HG03565 (cell line): ENCODE results near the gene TFEB.
"Not testable (repeated sequence)": the region's sequence is repeated elsewhere in the genome, so short reads cannot be mapped to it uniquely, and the experiment has no call there.

Source experiments
- ATAC-seq: cut with Tn5 transposase; IDR thresholded peaks from one replicate; pipeline ENCODE4 v1.9.1; 2021; ENCODE audit warnings: mild to moderate bottlenecking, moderate library complexity; ENCODE audit not compliant: unreplicated experiment

The TFEB gene

DNA sequence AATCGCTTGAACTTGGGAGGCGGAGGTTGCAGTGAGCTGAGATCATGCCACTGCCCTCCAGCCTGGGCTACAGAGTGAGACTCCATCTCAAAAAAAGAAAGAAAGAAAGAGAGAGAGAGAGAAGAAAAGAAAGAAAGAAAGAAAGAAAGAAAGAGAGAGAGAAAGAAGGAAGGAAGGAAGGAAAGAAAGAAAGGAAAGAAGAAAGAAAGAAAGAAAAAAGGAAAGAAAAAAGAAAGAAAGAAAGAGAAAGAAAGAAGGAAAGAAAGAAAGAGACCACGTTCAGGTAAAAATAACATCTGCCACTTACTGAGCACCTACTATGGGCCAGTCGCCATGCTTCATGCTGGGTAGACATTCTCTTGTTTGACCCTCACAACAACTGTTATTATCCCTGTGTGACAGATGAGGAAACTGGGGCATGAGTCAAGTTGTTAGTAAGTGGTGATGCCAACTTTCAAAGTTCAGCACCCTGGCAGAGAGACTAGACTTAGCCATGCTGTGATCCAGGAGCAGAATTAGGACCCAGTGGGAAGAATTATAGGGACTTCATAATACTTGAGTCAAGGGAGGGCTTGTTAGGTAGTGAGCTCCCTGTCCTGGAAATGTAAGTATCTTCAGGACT, 30.7 kb upstream of the TFEB start:
- not testable (repeated sequence) for ATAC-seq

DNA sequence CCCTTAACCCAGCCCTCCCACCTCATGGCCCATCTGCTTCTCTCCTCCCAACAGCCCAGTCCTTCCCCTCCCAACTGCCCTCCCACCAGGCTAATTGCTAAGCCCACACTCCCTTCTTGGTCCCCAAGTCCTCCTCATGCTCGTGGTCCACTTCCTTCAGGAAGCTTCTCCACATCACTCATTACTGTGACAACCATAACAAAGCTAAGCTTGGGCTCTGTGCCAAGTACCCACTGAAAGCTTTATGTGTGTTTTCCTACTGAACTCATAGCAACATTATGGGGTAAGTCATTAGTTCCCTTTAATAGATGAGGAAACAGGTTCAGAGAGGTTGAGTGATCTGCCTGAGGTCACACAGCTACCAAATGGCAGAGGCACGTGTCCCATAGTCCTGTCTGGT, 28.1 kb upstream of the TFEB start:
- no peak for ATAC-seq

DNA sequence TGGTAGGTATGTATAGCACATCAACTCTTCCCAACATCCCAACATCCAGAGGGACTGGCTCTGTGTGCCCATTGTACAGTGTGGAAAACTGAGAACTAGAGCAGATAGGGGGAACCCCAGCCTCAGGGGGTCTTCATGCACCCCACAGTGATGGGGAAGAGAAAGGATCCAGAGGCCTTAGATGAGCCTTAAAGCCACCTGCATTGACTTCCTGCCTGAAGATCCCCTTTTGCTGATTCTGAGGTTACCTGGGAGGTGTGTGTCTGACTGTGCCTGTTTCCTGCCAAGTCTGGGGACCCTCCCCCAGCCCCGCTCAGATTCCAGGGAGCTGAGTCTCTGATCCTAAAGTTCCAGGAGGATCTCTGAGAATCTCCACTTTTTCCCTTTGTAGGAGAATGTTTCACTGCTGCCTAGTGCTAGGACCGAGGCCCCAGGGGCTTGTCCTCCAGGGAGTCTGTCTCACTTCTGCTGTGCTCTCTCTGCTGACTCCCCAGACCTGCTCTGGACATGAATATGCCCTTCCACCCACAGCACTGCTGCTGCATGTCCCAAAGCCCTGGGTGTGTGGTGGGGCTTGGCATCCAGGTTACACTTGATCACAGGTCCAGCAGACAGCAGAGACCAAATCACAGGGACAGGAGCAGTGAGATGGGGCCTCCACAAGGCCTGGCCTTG, 24.6 kb upstream of the TFEB start:
- ATAC-seq, result no peak

DNA sequence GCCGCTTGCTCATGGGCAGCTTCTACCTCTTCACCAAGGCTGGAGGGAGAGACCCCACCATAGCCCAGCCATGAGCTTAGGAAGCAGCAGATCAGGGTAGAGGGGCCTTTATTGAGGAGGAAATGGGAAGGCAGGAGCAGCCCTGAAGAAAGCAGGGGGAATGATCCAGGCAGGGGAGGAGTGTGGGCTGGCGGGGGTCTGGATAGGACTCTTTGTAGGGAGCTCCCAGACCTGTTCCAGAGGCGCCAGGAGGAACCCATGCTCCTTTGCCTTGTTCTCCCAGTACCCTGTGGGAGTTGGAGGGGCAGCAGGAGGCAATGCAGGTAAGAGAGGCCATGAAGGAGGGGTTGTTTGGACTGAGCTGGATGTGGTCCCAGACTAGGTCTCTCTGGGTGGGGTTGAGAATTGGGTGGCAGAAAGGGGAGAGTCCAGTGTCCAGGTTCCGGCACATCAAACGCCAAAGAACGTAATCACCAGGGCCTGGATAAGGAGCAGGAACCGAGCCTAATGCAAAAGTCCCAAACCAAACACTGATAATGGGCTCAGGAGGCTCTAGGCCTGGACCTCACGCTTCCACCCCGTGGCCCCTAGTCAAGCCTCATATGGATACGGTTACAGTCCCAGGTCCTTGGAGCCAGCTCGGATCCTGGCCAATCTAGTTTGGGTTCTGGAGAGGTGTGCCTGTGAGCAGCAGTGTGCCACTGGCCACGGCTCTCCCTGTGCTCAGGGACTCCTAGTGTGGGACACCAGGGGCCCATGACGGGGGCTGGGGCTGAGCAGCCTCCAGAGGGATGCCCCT, 23.9 kb upstream of the TFEB start:
- no peak for ATAC-seq

DNA sequence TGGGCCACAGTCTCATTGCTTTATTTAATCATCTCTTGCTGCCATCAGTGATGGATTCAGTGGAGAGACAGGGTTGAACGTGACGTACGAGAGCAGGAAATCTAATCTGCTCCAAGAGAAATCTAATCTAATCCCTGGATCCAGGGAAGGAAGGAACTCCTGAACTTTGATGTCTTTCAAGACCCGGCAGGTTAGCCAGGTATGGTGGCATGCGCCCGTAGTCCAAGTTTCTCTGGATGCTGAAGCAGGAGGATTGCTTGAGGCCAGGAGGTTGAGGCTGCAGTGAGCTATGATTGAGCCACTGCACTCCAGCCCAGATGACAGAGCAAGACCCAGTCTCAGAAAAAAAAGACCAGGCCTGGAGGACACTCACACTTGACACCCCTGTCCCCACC, 23.2 kb upstream of the TFEB start:
- ATAC-seq, result no peak

DNA sequence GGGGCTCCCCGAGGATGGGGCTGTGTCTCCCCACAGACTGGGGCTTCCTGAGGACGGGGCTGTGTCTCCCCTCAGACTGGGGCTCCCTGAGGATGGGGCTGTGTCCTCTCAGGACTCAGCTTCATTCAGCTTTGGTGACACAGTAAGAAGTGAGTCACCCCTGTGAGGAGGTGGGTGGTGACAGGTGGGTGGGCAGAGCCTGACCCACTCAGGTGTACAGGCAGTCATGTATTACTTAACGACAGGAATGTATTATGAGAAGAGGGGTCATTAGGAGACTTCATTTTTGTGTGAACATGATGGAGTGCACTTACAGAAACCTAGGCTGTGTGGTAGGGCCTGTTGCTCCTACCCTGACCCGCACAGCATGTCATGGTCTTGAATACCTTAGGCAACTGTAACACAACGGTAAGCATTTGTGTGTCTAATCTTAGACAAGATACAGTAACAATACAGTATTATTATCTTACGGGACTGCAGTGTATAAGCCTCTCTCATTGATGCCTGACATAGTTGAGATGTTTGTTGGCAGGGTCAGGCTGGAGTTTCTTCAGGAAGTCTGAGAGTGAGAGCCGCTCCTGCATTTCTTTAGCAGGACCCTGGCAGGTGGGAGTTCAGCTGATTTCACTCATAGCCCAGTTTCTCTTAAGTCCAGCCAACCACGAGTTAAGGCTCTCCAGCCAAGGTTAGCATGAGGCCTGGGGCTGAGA, 22.7 kb upstream of the TFEB start:
- ATAC-seq, result no peak

DNA sequence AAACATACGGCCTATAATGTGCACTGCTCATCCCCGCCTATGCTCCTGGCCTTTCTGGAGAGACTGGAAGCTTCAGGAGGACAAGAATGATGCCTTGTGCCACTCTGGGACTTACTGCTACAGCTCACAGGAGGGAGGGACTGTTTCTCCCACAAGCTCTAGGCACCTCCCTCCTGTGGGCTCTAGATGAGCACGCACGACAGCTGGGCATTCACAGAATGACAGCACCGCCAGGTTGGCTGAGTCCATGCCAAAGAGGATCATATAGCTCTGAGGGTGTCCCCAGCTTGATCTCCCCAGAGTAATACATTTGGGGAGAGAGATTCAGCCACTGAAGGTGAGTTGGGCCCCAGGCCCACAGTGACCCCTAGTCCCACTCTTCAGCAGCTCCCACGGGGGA, 21.9 kb upstream of the TFEB start:
- no peak for ATAC-seq

DNA sequence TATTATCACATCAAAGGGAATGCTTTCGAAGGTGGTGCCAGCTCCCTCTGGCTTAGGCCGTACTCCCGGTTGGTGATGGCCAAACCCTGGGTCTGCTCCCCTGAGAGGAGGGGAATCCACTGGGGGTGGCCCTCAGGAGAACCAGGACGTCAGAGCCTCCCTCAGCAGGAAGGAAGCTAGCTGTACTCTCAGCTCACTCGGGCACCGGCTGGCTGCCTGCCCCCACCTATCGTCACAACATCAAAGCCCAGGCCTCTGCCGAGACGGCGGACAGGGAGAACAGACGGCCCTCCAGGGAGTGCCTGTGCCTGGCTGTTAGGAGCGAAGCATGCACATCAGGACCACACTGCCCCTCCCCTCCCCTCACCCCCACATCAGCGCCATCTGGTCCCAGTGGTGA, 20.9 kb upstream of the TFEB start:
- no peak for ATAC-seq

DNA sequence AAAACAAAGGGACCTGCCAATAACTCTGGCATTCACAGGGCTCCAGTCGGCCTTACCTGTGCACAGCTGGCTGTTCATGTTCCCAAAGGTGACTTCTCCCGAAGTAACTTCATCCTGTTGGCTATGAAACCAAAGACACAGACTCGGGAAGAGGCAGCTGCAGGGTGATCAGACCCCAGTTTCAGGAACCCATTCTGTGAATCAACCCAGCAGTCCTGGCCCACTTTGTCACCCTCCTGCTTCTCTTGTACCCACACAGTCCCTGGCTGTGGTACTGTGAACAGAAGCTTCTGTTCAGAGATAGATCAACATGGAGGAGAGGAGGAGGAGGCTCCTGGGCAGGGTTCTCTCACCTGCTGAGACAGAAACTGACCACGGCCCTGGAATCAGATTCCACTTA, 20.5 kb upstream of the TFEB start:
- no peak for ATAC-seq

DNA sequence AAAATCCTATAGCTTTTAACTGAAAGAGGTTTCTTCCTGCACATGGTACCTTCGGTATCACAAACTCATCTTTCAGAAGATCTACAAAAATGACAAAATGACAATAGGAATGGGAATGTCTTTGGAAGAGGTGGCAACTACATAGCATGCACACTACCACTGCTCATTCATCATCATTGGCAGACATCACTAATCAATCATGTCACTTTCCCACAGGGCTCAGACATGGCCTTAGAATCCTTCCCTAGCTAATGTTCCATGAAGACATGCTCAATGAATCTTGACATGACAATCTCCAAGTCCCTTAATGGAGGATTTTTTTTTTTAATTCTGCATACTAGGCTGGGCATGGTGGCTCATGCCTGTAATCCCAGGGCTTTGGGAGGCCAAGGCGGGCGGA, 15.0 kb upstream of the TFEB start:
- ATAC-seq, result no peak

DNA sequence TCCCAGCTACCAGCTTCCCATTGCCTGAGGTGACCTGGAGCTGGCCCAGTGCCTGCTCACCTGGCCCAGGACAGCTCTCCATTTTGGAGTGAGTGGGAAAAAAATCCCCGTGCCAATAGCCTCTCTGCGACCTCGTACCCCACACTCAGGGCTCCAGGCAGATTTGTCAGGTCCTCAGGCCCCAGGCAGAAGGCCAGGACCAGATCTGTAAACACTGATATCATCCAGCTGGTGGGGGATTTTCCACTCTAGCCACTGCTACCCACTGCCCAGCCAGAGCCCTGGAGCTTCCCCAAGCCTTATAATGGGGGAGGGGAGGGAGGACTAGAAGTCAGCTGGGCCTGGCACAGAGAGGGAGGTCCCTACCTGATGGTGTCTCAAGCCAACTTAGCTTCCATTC, 13.1 kb upstream of the TFEB start:
- no peak for ATAC-seq

DNA sequence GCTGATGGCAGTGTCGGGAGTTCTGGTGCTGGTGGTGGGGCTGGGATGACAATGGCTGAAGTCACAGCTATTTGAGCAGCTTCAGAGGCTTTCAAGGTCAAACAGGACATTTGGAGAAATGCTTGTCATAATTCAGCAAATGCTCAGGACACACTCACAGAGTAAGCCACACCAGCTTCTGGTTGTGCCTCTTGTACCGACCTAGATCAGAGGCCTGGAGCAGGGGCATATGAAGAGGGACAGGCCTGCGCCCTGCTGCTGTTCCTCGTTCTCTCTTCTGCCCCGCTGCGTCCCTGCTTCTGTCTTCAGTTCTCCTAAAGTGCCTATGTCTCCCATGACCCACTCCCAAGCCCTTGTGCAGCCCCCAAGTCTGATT, 12.7 kb upstream of the TFEB start:
- ATAC-seq, result no peak

DNA sequence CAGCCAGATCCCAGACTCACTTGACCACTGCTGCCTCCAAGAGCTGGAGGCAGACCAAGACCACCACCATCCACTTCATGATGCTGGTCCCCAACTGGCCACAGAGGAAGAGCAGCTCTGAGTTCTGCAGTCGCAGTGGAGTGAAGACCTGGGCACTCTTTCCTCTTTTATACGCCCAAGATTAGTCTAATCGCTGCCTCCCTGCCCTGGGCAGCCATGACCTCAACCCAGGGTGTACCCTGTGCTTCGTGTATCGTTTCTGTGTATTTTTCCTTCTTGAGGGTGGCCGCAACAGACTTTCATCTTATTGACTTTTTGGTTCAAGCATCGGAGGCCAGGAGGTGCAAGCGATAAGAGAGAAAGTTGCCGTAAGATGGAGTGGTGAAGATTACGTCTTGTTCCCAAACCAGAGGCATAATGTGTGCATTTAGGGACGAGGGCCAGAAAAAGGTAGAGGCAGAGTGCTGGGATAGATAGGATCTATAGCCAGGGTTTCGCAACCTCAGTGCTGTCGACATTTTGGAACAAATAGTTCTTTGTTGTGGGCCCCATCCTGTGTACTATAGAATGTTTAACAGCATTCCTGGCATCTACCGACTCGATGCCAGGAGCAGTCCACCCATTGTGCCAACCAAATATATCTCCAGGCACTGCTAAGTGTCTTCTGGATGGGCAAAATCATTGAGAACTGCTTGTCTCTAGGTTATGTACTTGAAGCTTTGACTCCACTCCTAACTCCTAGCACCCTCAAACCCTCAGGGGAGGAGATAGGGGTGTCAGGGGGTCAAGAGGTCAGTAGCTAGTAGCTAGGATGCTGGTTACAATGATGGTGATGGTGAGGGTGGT, 12.1 kb upstream of the TFEB start, which contains the start of gene PGC:
TSS of gene PGC (minus strand) at position 142 of the 846 bp plus-strand sequence. CDS start at position 79, 63 bp downstream.
- ATAC-seq, result no peak

DNA sequence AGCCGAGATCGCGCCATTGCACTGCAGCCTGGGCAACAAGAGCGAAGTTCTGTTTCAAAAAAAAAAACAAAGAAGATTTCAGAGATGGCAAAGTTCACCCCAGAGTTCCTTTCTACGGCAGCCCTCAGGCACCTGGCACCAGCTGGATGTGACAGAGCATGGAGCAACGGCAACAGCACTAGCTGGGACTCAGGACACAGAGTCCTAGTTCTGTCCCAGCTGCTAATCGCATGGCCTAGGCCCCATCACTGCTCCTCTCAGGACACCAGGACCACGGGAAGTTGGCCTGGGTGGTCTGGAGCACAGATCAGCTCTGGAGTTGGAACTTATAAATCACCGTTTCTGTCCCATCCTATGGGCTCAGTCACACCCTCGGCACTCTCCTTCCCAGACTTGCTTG, 10.7 kb upstream of the TFEB start:
- ATAC-seq, result no peak

DNA sequence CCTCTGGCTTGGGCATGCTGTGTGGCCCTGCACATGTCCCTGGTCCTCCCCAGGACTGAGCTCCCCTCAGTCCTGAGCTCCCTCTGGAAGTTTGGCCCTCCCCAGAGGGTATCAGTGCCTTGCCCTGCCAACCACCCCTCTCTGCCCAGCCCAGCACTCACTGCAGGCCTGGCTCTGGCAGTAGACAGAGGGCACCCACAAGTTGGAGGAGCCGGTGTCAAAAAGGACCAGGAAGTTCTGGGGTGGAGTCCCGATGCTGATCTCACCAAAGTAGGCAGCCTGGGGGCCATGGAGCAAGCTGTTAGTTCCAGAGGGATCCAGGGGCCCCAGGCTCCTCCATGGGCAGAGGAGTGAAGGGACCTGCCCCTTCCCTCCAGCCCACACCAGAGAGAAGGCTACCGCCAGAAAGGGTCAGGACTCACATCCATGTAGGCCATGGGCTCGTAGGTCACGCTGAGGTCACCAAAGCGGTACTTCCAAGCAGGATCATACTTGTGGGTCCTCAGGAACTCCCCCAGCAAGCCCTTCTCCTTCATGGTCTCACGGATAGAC, 8.9 kb upstream of the TFEB start:
- no peak for ATAC-seq

DNA sequence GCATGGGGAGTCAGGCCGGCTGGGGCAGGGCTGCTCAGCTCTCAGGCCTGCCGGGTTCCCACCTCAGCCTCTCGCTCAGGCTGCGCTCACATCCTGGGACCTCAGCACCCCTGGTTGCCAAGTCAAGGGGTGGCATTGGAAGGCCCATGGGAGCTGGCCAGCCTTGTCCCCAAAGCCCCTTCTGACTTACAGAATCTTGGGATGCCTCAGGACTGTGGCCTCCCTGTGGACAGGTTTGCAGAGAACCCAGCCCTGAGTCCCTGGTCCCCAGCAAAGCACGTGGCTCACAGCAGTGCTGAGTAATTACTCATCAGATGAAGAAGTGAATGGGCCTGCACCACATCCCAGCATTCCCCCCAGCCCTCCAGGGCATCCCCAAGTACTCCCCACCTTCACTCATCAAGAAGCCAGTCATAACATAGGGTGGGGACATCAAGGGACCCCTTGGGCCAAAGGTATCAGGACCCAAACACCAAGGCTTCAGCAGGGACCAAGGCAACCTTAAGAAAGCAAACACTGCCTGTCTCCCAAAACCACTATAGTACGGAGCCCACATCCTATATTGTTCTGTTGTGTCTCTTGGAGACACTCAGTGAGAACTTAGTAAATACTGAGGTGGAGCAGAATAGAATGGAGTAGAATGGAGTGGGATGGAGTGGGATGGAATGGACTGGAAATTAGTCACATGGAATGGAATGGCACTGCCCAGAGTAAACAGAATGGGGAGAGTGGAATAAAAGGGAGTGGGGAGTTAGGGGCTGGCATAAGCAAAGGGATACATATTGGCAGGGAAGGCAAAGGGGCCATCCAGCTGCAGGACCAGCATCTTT, 8.2 kb upstream of the TFEB start:
- ATAC-seq, result no peak

DNA sequence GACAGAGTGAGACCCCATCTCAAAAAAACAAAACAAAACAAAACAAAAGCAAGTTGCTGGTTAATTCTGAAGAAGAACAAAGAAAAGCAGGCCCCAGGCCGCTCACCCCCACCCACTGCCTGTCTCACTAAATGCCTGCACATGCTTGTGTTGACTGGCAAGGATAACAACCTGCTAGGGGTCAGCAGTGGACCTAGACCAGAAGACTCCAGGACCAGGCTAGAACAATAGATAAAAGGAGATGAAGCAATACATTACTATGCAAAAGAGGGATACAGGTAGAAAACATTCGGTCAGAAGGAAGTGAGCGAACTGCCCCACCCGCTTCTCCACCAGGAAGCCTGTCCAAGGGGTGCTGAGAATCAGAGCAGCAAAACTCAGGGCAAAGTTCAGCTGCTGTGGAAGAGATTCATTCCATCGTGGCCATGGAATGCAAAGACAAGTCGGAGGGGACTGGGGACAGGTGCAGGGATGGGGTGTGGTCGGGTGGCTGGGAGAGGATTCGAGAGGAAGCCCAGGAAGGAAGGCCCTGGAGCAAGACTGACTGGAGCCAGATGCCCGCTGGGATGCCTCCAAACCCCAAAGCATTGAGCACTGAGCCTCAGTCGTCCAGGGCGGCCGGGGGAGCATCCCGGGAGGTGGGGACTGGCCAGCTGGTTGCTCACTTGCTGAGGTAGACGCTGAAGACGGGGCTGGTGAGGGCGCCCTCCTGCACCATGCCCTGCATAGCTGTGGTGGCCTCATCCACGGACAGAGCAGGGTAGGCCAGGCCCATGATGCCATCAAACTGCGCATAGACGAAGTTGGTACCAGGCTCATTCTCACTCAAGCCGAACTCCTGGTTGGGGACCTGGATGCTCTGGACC, 6.5 kb upstream of the TFEB start:
- no peak for ATAC-seq

DNA sequence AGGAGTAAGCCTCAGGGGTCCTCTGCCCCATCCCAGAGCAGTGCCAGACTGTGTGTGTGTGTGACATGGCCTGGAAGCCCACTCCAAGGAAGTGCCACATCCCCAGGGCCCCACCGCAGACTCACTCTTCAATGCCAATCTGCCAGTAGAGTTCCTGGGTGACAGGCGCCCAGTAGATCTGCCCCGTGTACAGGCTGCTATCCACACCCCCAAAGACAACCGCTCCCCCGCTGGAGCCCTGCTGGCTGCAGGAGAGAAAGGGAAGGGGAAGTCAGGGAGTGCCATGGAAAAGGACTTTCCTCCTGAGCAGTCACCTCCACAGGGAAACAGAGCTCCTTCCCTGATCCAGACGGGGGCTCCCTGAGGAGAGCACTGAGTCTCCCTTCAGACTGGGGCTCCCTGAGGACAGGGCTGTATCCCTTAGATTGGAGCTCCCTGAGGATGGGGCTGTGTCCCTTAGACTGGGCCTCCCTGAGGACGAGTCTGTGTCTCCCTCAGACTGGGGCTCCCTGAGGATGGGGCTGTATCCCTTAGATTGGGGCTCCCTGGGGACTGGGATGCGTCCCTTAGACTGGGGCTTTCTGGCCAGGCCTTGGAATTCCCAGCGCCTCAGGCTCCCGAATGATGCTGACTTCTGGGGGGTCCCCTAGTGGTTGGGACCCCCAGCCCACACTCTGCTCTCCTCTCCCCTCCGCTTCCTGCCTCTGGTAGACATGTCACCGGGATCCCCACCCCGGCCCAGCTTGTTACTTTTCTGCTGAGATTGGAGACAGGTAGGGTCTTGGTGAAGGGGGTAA, 5.2 kb upstream of the TFEB start:
- no peak for ATAC-seq
